Activated CD8-positive, alpha-beta T cell treated with anti-CD3 and anti-CD28 coated beads for 36 hours (primary cell): ENCODE data around the gene ZDHHC12. TPM values are rescaled to one million over a fixed set of nuclear protein-coding genes. Genes with fewer than 3 reads are reported as not detected.

Source experiments
- ATAC-seq: fragments of 200-7000 bp; cut with Tn5 transposase; one replicate; pipeline ENCODE4 v1.10.0; 2021; ENCODE audit warnings: mild to moderate bottlenecking, moderate library complexity
- CTCF ChIA-PET: fragments of 350-600 bp; sonication (Branson Sonifier 250); formaldehyde crosslinking; loops from one replicate; lab custom pipeline; 2021; ENCODE audit warnings: antibody characterized with exemption; lab: Charles Lee
- POLR2A ChIA-PET: fragments of 350-600 bp; sonication (Branson Sonifier 250); formaldehyde crosslinking; loops from one replicate; lab custom pipeline; 2021; ENCODE audit warnings: antibody characterized with exemption; lab: Charles Lee
- DNase-seq: peaks from one replicate; pipeline ENCODE4 v3.0.0-alpha.2; 2020
- H3K27ac Mint-ChIP-seq: one replicate; pipeline ENCODE4 v1.8.0; 2021; ENCODE audit warnings: mild to moderate bottlenecking, mixed read lengths
- H3K27me3 Mint-ChIP-seq: one replicate; pipeline ENCODE4 v1.8.0; 2021; ENCODE audit warnings: mixed read lengths
- H3K36me3 Mint-ChIP-seq: one replicate; pipeline ENCODE4 v1.8.0; 2021; ENCODE audit warnings: low read depth, mixed read lengths
- H3K4me1 Mint-ChIP-seq: one replicate; pipeline ENCODE4 v1.8.0; 2021; ENCODE audit warnings: low read depth, mixed read lengths
- H3K4me3 Mint-ChIP-seq: one replicate; pipeline ENCODE4 v1.8.0; 2021; ENCODE audit warnings: mild to moderate bottlenecking, moderate library complexity, mixed read lengths
- H3K9me3 Mint-ChIP-seq: one replicate; pipeline ENCODE4 v1.8.0; 2021; ENCODE audit warnings: mixed read lengths
- CTCF ChIP-seq: fragments of 200-600 bp; IDR thresholded peaks from one replicate; pipeline ENCODE4 v1.8.0; 2022; ENCODE audit warnings: antibody characterized with exemption, mild to moderate bottlenecking
- intact Hi-C: fragments of 100-400 bp; cut with micrococcal nuclease; formaldehyde crosslinking; loops from one replicate; pipeline ENCODE4 v1.10.0; 2022
- total RNA-seq, 2 experiments: library from RNA; stranded (reverse); gene quantifications; one replicate each; pipeline ENCODE4 v1.2.3, GENCODE V29; 2021

The ZDHHC12 gene
- total RNA-seq, 2 experiments from 2014 or later = 44.9 to 48.7 TPM

- ATAC-seq (peak; percentile 0), DNase-seq (peak; percentile 57)
- Mint-ChIP-seq H3K27me3 (no peaks in the 10 kb centered on the region), H3K27ac (peak overlapping the region; percentile 66), H3K9me3 (no peaks in the 10 kb centered on the region), H3K4me1 (peaks cover 62% of the 10 kb centered on the region), H3K4me3 (peak overlapping the region; percentile 51), H3K36me3 (peaks cover 44% of the 10 kb centered on the region)
- intact Hi-C loops = no loop called here
- CTCF ChIA-PET = no interaction called here
- POLR2A ChIA-PET = interaction anchor here (0.5 to 3.4 kb wide), 13 partner anchors 8 to 888 kb away, joined by 3 to 16 read pairs (median 4); partner anchors contain the start of genes ENDOG and ZER1
- TF ChIP-seq CTCF = no peak
These were observed 34.6 kb downstream of the ZDHHC12 start for GRCh38 chr9:128689293-128689774.

- intact Hi-C loops = no loop called here
- peak; percentile 94 for DNase-seq
These were observed 35.2 kb downstream of the ZDHHC12 start, which contains the start of gene SET for GRCh38 chr9:128688501-128689292. Gene SET, plus strand, starts transcription at chr9:128689222. Its CDS starts 361 bp downstream, at chr9:128689583.

GRCh38 chr9:128687453-128687852 lies 36.5 kb downstream of the ZDHHC12 start:
- Mint-ChIP-seq H3K4me1 (peaks cover 55% of the 10 kb centered on the region), H3K36me3 (peaks cover 34% of the 10 kb centered on the region), H3K9me3 (no peaks in the 10 kb centered on the region), H3K27me3 (no peaks in the 10 kb centered on the region), H3K27ac (peak overlapping the region; percentile 98), H3K4me3 (peak overlapping the region; percentile 98)
- POLR2A ChIA-PET = interaction anchor here (3.0 kb wide), 1 partner anchor 10 kb away, joined by 16 read pairs; no protein-coding TSS in a partner anchor
- intact Hi-C loops = no loop called here
- no peak for ATAC-seq
- TF ChIP-seq CTCF = no peak
- DNase-seq = no peak
- CTCF ChIA-PET = no interaction called here

More at GRCh38 chr9:128688501-128689292, 35.2 kb downstream of the ZDHHC12 start, which contains the start of gene SET:
- Mint-ChIP-seq H3K4me3 (peak within 1 kb of the TSS; percentile 98), H3K4me1 (peaks cover 60% of the 10 kb centered on the region), H3K9me3 (no peaks in the 10 kb centered on the region), H3K27ac (peak within 1 kb of the TSS; percentile 98), H3K27me3 (no peaks in the 10 kb centered on the region), H3K36me3 (peaks cover 40% of the 10 kb centered on the region)
- ChIA-PET POLR2A (interaction anchor here (0.5 to 3.4 kb wide), 9 partner anchors 9 to 887 kb away, joined by 3 to 16 read pairs (median 4); partner anchors contain the start of gene ENDOG), CTCF (interaction anchor here (1.1 kb wide), 1 partner anchor 36 kb away, joined by 3 read pairs; no protein-coding TSS in a partner anchor)
- no peak for TF ChIP-seq CTCF
- peak; percentile 78 for ATAC-seq

- H3K27me3 Mint-ChIP-seq = no peaks in the 10 kb centered on the region
- TF ChIP-seq CTCF = no peak
- POLR2A ChIA-PET = interaction anchor here (0.6 to 2.5 kb wide), 7 partner anchors 8 to 302 kb away, joined by 3 to 14 read pairs (median 10); partner anchors contain the start of genes DYNC2I2, ENDOG and SPTAN1
- H3K9me3 Mint-ChIP-seq = no peaks in the 10 kb centered on the region
- CTCF ChIA-PET = no interaction called here
- peak; percentile 74 for DNase-seq
- ATAC-seq = peak; percentile 24
- peaks cover 26% of the 10 kb centered on the region for H3K36me3 Mint-ChIP-seq
- peaks cover 48% of the 10 kb centered on the region for H3K4me1 Mint-ChIP-seq
- intact Hi-C loops = no loop called here
- H3K4me3 Mint-ChIP-seq = peak overlapping the region; percentile 98
- peak overlapping the region; percentile 98 for H3K27ac Mint-ChIP-seq
These were observed 38.1 kb downstream of the ZDHHC12 start for GRCh38 chr9:128685636-128686489.
